ENCODE results near the gene FMN1. TPM values are rescaled to one million over a fixed set of nuclear protein-coding genes. Genes with fewer than 3 reads are reported as not detected.

The FMN1 gene
- polyA plus RNA-seq, 1 donor: 0.90 TPM

- no peak for DNase-seq (ENCODE audit: low read depth)
These were observed 369.7 kb downstream of the FMN1 start for GRCh38 chr15:32824777-32825176.

DNA sequence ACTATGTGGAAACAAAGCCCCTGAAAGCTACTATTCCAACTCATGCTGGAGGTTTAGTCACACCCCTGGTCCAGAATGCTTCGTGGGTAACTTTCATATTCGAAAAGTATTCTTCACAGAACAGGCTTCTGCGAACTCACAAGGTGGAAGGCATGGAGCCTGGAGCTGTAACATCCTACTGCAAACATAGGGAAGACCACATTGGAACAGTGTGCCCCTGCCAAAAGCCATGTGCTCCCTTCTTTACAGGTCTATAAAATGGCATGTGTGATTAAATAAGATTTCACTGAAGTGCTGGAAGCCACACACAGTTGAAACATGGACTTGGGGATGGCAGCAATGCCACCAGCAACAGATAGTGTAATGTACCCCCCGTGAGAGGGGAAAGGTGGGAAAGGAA lies 370.8 kb downstream of the FMN1 start:
- no peak for DNase-seq (ENCODE audit: low read depth)

DNA sequence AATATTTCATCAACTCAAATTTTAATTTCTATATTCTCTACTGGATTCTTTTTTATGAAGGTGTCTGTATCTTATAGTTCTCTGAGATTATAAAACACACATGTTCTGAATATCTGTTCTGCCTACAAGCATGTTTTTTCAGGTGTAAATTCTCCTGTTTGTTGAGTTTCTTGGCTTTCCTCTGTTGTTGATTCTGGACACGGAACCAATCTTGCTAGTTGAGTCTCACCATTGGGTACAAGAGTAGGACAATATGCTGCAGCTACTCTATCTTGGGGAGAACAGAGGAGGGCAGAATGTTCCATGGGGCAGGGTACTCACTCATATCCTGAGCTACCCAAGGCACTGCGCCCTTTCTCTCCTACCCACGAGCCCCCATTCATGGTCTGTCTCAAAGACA lies 371.8 kb downstream of the FMN1 start:
- no peak for DNase-seq (ENCODE audit: low read depth)

- no peak for DNase-seq (ENCODE audit: low read depth)
These were observed 375.1 kb downstream of the FMN1 start for GRCh38 chr15:32819448-32819847.

GRCh38 chr15:32818758-32819447 lies 375.6 kb downstream of the FMN1 start:
- DNase-seq (ENCODE audit: low read depth): no peak

GRCh38 chr15:32817577-32817976 lies 376.9 kb downstream of the FMN1 start:
- DNase-seq (ENCODE audit: low read depth): no peak

GRCh38 chr15:32807331-32807730 lies 387.2 kb downstream of the FMN1 start:
- no peak for DNase-seq (ENCODE audit: low read depth)

- DNase-seq (ENCODE audit: low read depth): no peak
These were observed 390.9 kb downstream of the FMN1 start for GRCh38 chr15:32803631-32804030.

- no peak for DNase-seq (ENCODE audit: low read depth)
These were observed 392.1 kb downstream of the FMN1 start for GRCh38 chr15:32802286-32802936.

- DNase-seq (ENCODE audit: low read depth): no peak
These were observed 394.5 kb downstream of the FMN1 start for GRCh38 chr15:32799936-32800535.

DNA sequence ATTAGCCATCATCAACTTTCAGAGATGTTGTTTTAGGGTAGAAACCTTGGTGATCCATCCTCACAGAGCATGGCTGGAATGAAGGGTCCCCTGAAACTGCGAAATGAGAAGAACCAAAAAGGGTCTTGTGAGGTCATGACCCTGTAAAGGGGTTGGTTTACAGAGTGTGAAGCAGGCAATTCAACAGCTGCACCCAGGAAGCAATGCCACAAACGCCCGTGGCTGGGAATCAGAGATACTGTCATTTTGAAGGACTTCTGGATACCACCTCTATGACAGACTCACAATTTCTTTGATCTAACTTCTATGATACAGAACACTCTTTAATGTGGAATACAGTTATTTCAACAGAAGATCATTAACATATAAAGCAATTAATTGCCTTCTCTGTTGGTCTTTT lies 397.7 kb downstream of the FMN1 start:
- no peak for DNase-seq (ENCODE audit: low read depth)

DNA sequence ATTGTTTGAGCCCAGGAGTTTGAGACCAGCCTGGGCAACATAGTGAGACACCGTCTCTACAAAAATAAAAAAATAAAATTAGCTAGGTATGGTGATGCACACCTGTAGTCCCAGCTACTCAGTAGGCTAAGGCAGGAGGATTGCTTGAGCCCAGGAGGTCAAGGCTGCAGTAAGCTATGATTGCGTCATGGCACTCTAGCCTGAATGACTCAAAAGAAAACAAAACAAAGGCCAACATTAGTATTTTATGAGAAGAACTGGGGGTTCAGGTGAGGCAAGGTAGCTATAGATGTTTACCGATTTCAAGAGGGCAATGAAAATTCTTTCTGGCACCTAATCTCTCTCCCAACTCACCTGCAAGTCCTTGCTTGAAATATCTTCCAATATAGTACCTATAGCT lies 399.5 kb downstream of the FMN1 start:
- DNase-seq (ENCODE audit: low read depth): no peak

GRCh38 chr15:32792436-32792835 lies 402.1 kb downstream of the FMN1 start:
- no peak for DNase-seq (ENCODE audit: low read depth)

DNA sequence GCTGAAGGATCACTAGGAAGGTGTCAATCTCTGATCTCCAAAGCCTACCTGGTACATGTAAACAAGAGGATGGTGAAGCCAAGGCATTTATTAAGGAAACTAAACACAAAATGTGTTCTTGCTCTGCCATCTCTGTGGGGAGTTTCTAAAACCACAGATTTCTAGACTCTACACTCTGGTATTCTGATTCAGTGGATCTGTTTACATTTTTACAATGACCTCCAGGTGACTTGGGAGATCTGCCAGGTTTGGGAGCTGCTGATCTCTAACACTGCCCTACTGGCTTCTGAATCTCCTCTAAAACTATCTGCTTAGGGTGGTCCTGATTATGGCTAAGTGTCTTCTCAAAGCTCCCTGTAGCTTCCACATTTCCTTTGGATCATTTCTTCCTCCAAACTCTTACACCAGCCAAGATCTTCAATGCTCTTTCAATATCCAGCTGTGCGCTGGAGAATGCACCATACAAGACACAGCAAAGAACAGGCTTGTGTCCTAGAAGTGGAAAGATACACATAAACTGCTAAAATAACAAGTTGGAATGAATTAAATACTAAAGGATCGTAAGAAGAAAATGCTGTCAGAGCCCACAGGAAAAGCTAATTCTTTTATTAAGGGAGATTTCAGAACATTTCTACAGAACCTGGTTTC lies 404.0 kb downstream of the FMN1 start:
- DNase-seq (ENCODE audit: low read depth): no peak

- DNase-seq (ENCODE audit: low read depth): no peak
These were observed 406.6 kb downstream of the FMN1 start for GRCh38 chr15:32787949-32788348.

- DNase-seq (ENCODE audit: low read depth): no peak
These were observed 407.6 kb downstream of the FMN1 start for GRCh38 chr15:32786906-32787305.

- DNase-seq (ENCODE audit: low read depth): no peak
These were observed 409.9 kb downstream of the FMN1 start for GRCh38 chr15:32784581-32784980.

GRCh38 chr15:32781781-32782180 lies 412.7 kb downstream of the FMN1 start:
- no peak for DNase-seq (ENCODE audit: low read depth)

DNA sequence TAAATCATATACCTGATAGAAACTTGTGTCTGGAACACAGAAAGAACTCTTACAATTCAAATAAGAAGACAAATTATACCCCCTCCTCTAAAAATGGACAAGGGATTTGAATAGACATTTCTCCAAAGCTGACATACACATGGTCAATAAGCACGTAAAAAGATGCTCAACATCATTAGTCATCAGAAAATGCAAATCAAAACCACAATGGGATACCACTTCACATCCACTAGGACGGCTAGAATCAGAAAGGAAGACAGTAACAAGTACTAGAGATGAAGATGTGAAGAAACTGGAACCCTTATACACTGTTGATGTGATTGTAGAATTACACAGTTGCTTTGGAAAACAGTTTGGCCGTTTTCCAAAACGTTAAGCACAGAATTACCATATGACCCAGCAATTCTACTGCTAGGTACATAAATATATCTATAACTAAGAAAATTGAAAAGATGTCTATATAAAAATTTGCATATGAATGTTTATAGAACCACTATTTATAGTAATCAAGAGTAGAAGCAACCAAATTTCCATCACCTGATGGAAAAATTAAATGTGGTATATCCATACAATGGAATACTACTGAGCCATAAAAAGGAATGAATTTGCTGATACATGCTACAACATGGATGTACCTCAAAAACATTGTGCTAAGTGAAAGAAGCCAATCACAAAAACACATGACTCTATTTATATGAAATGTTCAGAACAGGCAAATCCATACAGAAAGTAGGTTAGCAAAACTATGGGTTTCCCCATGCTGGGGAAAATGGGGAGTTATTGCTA lies 415.9 kb downstream of the FMN1 start:
- no peak for DNase-seq (ENCODE audit: low read depth)

DNA sequence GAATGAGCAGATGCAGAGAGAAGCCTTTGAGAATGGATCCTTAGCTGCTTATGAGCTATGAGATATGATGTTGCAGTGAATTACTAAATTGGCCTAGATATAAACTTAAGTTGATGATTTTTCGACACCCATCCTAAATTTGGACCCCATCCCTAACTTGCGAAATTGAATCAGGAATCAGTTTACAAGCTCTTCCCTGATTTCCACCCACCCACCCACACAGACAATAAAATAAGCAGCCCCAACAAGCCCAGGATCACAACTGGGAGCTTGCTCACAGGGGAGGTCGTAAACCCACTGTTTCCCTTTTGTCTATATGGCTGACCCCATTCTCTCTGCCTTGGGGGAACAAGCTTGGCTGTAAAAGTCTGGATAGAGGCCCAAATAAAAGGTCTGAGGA lies 419.4 kb downstream of the FMN1 start:
- DNase-seq (ENCODE audit: low read depth): no peak

DNA sequence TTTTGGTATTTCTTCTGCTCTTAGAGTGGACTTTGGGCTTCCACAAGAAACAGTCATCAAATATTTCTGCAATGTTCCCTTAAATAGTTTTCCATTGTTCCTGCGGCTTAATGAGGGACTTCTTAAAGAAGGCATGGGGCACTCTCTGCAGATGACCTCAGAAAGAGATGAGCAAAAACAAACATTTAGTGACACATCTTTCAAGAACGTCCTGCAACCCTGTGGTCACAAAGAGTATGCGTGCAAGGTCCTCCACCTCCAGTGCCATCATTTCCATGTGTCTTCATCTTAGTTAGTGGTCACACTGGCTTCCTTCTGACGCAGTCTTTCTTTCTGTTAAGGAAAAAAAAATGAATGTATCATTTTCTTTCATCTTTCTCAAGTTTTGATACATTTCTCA lies 420.5 kb downstream of the FMN1 start:
- no peak for DNase-seq (ENCODE audit: low read depth)

- DNase-seq (ENCODE audit: low read depth): no peak
These were observed 427.3 kb downstream of the FMN1 start for GRCh38 chr15:32767236-32767635.

Data from forelimb muscle (tissue), 1 donor.